AG09319 (cell line): Measurements from ENCODE around the gene KCNA3.

Source experiments
- DNase-seq: peaks from one replicate; pipeline ENCODE4 v3.0.0-alpha.2; 2010; ENCODE audit warnings: low read depth; ENCODE audit errors: extremely low read depth
- CTCF ChIP-seq: IDR thresholded peaks from 2 replicates; pipeline ENCODE4 v1.5.1; 2011; ENCODE audit warnings: low read depth, mild to moderate bottlenecking, inconsistent platforms, low read length, moderate library complexity

KCNA3 gene

GRCh38 chr1:110650609-110651008 lies 24.1 kb downstream of the KCNA3 start:
- DNase-seq = no peak
- TF ChIP-seq CTCF = no peak

GRCh38 chr1:110648417-110648816 lies 26.3 kb downstream of the KCNA3 start:
- TF ChIP-seq CTCF = no peak
- DNase-seq = no peak

GRCh38 chr1:110647254-110647891 lies 27.4 kb downstream of the KCNA3 start:
- no peak for TF ChIP-seq CTCF
- no peak for DNase-seq

GRCh38 chr1:110645821-110646735 lies 28.7 kb downstream of the KCNA3 start:
- TF ChIP-seq CTCF = no peak
- no peak for DNase-seq

GRCh38 chr1:110645211-110645610 lies 29.5 kb downstream of the KCNA3 start:
- no peak for TF ChIP-seq CTCF
- no peak for DNase-seq

- DNase-seq = no peak
- TF ChIP-seq CTCF = no peak
These were observed 30.8 kb downstream of the KCNA3 start for GRCh38 chr1:110643879-110644472.
